GM21825 (cell line): Measurements from ENCODE around the gene WAPL.

Experiments
- ATAC-seq: cut with Tn5 transposase; IDR thresholded peaks from one replicate; pipeline ENCODE4 v1.9.1; 2021; ENCODE audit warnings: mild to moderate bottlenecking, moderate library complexity; ENCODE audit not compliant: unreplicated experiment

The WAPL gene

DNA sequence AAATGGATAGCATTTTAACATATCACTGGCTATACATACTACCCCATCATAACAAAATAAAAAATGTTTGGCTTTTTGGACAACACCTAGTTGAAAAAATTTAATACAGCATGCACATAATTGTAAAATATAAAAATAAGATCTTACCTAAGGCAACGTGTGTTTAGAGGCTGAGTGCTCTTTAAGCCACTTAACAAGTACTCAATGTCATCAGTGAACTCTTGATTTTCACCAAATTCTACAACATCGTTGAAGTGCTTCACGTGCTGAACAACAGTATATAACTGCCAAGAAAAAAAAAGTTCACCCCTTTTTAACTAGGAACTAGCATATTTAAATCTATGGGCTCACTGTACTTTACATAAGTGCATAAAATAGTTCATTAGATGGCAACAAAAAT lies 49.5 kb downstream of the WAPL start:
- no peak for ATAC-seq

DNA sequence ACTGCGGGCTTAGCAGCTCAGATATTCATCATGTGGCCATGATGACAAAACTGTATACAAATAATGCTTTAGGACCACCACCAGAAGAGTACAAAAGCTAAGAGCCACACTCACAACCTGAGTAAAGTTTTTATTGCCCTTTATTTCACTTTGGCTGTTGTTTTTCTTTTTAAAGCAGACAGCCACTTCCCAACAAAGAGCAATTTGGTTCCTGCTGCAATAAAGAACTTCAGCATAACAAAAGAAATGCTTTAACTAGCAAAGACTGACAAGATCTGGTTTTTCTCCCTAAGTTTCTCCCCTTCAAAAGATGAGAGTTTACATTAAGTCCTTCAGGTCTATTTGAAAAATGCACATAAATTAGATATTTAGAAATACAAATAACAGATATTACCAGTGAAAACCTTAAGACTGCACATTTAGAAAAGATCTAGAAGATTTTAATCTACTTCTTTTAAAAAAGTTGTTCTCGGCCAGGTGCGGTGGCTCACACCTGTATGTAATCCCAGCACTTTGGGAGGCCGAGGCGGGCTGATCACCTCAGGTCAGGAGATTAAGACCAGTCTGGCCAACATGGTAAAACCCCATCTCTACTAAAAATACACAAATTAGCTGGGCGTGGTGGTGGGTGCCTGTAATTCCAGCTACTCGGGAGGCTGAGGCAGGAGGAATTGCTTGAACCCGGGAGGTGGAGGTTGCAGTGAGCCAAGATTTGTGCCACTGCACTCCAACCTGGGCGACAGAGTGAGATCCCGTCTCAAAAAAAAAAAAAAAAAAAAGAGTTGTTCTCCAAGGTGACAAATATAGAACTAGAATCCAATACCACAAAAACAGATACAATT lies 59.4 kb downstream of the WAPL start:
- ATAC-seq = no peak

GRCh38 chr10:86451604-86451960 lies 70.0 kb downstream of the WAPL start:
- no peak for ATAC-seq

GRCh38 chr10:86450806-86451603 lies 70.6 kb downstream of the WAPL start:
- no peak for ATAC-seq

DNA sequence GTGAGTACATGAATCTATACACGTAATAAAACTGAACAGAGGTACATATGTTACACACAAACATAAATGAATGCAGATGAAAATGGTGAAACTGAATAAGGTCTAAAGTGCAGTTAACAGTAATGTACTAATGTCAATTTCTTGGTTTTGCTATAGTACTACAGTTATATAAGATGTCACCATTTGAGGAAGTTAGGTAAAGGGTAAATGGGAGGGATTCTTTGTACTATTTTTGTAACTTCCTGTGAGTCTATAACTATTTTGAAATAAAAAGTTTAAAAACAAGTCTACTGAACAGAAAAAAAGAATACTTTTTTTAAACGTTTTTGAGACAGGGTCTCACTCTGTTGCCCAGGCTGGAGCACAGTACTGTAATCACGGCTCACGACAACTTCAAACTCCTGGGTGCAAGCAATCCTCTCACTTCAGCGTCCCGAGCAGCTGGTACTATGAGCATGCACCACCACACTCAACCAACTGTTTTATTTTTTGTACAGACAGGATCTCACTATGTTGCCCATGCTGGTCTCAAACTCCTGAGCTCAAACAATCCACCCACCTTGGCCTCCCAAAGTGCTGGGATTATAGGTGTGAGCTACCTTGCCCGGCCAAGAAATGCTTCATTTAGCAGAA lies 71.5 kb downstream of the WAPL start:
- no peak for ATAC-seq

DNA sequence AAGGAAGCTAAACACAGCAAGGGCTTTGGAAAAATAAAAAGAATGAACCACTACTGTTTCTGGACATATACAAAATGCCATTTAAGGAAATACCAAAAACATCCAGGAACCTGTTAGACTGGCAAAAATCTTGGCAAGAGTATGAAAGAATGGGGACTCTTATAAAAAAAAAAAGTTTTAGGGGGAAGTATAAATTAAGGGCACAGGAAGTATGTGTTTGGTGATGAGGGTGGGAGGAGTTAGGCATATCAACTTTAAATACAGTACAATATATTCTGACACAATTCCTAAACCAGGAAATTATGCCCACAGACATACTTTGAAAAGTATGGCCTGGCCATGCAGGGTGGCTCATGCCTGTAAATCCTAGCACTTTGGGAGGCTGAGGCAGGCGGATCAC lies 74.2 kb downstream of the WAPL start:
- ATAC-seq = no peak

DNA sequence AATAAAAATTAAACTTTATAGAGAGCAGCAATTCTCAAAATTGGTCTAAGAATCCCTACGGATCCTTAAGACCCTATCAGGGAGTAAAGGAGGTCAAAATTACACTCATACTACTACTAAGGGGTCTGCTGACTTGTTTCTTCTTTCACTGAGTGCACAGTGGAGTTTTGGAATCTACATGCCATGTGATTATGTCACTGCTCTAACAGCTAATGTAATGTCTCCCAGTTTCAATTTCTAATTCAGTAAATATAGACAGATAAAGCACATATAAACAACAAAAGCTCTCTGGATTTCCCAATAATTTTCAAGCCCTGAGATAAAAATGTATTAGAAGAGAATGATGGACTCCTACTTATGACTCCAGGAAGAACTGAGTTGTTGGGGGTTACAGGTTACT lies 74.6 kb downstream of the WAPL start:
- no peak for ATAC-seq

- no peak for ATAC-seq
Measured at GRCh38 chr10:86446440-86446839, 75.2 kb downstream of the WAPL start.

DNA sequence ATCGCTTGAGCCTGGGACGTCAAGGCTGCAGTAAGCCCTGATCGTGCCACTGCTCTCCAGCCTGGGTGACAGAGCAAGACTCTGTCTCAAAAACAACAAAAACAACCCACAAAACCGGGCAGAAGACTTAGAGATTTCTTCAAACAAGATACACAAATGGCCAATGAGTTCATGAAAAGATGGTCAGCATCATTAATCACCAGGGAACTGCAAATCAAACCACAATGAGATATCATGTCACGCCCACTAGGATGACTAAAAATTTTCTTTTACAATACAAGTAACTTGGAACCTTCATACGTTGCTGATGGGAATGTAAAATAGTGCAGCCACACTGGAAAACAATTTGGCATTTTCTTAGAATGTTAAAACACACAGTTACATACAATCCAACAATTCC lies 77.7 kb downstream of the WAPL start:
- ATAC-seq = no peak

DNA sequence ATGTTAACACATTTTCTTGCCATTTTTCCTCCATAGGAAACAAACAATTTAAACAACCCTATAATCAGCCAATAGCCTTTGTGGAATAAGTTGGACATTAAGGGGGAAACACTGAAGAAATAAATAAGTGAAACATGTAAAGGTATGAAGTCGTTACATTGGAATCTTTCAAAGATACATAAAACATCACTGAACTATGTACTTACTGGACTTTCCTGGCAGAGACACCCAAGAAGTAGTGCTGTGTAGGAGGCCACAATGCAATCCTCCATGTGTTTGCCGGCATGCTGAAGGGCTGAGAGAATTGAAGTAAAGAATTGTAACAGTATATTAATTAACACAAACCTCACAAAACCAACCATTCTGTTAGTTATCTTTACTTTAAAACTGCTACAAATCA lies 78.5 kb downstream of the WAPL start:
- ATAC-seq = no peak

GRCh38 chr10:86440874-86441843 lies 80.4 kb downstream of the WAPL start:
- no peak for ATAC-seq

DNA sequence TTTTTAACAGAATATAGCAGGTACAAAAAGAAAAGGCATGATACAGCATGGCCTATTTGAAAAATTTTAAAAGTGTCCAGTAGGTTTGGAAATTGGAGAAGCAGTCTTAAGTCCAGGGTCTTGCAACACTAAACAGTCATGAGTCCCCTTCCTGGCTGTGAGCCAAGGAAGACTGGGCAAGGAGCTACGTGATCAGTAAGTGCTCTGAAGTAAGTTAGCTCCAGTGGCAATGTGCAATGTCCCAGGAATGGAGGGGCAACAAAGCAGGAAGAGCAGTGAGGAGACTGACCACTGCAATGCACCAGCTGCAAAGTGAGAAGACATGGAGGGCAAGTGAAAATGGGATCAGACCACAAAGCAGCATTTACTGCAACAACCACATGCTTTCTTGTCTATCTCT lies 82.0 kb downstream of the WAPL start:
- no peak for ATAC-seq

GRCh38 chr10:86438091-86438749 lies 83.4 kb downstream of the WAPL start:
- ATAC-seq = no peak

GRCh38 chr10:86437447-86437846 lies 84.1 kb downstream of the WAPL start:
- no peak for ATAC-seq

DNA sequence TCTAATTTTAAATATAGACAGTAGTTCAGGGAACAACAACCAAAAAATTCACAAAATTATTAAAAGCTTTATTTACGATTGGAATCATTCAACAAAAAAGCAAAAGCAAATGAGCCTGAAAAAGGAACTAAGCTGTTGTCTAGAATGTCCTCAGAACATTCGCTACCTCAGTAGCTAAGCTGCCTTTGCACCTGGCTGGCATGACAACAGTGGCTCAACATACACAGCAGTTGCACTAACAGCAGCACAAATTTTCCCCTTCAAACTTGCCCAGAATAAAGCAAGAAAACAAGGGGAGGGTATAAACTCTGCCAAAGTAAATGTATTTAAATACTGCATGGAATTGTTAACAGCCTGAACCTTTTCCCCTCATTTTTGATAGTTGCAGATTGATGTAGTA lies 84.6 kb downstream of the WAPL start:
- no peak for ATAC-seq

DNA sequence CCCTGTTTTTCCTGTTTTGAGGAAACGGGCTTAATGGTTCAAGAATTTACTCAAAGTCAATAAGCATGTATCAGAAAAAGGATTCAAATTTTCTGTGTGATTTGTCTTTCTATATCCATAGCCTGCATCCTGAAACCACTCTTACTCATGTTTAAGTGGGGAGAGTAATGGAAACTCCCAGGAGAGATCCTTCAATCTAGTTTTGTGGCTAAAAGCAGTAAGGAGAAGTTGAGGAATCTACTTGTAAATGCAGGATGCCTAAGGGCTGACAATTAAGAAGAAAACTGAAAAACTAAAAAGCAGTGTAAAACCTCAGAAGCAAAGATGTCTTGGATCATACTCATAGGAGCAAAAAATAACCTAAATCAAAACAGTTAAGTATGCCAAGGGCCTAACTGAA lies 86.9 kb downstream of the WAPL start:
- ATAC-seq = no peak

DNA sequence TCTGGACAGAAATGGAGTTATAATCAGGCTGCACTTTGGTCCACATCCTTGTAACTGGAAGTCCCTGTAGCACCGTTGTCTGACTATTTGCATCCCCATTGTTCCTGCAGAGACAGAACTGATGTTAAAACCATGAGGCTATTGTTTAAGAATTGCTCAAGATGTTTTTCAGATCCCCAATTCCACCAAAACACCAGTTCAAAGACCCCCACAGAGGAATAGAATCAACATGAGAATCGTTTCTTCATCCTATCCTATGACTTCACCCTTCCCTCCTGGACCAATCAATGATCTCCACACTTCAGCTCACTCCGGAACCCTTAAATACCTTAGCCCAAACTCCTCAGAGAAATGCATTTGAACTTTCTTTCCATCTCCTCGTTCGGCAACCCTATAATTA lies 97.9 kb downstream of the WAPL start:
- ATAC-seq = no peak

GRCh38 chr10:86419101-86419500 lies 102.5 kb downstream of the WAPL start:
- ATAC-seq = no peak

DNA sequence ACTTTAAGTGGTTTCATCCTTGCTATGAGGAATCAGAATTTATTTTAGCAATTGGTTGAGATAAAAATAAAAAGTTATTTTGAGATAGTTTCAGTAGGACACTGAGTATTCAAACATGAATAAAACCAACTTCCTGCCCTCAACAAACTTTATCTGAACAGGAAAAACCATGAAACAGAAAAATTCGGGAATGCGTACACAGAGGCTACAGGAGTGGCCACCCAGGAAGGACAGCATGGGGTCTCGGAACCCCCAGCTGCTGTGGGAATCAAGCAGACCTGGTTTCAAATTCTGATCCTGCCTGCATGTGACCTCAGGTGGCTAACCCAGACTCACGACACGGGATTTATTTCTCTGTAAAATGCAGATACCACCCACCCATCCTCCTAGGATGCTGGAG lies 106.0 kb downstream of the WAPL start:
- no peak for ATAC-seq

GRCh38 chr10:86415116-86415515 lies 106.5 kb downstream of the WAPL start:
- ATAC-seq = no peak
